GM10266 (cell line): ENCODE results near the gene RNF44.

ENCODE experiments used
- DNase-seq: peaks from one replicate; pipeline ENCODE4 v3.0.0; 2012; ENCODE audit errors: extremely low spot score
- TF ChIP-seq, protein P1 (sequence below): IDR thresholded peaks from 2 replicates; pipeline ENCODE4 v1.5.1; 2012; ENCODE audit warnings: mild to moderate bottlenecking, low read depth; ENCODE audit not compliant: control insufficient read depth, insufficient read depth; ENCODE audit errors: missing control alignments

The RNF44 gene

DNA sequence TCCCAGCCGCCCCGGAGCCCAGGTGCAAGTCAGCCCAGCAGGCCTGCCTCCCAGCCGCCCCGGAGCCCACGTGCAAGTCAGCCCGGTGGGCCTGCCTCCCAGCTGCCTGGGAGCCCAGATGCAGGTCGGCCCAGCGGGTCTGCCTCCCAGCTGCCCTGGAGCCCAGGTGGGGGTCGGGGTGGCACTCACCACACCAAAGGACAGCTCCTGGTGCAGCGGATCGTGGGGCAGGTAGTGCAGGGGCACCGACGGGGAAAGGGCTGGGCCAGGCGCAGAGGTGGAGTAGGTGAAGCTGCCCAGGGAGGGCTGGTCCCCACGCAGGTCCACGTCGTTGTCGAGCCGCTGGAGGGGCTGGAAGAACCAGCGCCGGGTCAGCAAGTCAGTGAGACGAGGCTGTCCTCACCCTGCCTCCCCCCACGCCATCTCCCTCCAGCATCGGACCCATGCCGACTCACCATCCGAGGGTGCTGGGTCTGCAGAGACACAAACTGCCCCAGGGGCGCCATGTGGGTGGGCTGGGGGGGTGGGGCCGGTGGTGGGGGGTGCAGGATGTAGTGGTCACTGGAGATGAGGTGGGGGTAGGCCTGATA, 6.7 kb downstream of the RNF44 start:
- TF ChIP-seq, protein P1, sequence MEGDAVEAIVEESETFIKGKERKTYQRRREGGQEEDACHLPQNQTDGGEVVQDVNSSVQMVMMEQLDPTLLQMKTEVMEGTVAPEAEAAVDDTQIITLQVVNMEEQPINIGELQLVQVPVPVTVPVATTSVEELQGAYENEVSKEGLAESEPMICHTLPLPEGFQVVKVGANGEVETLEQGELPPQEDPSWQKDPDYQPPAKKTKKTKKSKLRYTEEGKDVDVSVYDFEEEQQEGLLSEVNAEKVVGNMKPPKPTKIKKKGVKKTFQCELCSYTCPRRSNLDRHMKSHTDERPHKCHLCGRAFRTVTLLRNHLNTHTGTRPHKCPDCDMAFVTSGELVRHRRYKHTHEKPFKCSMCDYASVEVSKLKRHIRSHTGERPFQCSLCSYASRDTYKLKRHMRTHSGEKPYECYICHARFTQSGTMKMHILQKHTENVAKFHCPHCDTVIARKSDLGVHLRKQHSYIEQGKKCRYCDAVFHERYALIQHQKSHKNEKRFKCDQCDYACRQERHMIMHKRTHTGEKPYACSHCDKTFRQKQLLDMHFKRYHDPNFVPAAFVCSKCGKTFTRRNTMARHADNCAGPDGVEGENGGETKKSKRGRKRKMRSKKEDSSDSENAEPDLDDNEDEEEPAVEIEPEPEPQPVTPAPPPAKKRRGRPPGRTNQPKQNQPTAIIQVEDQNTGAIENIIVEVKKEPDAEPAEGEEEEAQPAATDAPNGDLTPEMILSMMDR, result no peak
- no peak for DNase-seq

- TF ChIP-seq, protein P1, result no peak
- DNase-seq, result peak; percentile 52
These were observed 7.5 kb downstream of the RNF44 start for GRCh38 chr5:176529741-176530141.

DNA sequence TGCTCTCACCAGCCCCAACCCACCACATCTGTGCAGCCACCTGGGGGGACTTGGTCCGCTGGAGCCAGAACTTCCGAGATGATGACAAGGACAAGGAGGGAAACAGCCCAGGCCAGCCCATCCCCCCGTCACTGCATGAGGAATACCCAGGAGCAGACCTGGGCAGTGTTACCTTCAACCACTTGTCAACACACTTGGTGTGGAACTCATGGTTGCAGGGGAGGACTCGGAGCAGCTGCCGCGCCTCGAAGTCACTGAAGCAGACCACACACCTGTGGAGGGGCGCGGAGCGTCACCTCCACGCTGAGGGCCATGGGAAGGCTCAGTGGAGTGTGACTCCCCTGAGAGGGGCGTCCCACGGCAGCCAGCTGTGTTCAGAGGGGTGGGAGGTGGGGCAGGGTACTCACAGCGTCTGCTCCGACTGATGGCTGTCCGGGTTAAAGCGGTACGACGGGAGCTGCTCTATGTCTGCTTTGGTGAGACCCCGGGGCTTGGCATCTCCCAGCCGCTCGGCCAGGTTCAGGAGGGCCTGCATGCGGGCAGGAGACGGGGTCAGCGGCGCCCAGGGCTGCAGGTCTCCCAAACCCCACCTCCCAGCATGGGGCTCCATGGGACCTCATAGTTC, 8.0 kb downstream of the RNF44 start:
- peak; percentile 42 for DNase-seq

GRCh38 chr5:176528761-176529115, 8.5 kb downstream of the RNF44 start:
- DNase-seq, result peak; percentile 42
- TF ChIP-seq, protein P1, result no peak

More for the DNA sequence above, 8.0 kb downstream of the RNF44 start:
- TF ChIP-seq, protein P1, result no peak

GRCh38 chr5:176528301-176528700, 8.9 kb downstream of the RNF44 start:
- TF ChIP-seq, protein P1, result no peak
- DNase-seq, result peak; percentile 22

DNA sequence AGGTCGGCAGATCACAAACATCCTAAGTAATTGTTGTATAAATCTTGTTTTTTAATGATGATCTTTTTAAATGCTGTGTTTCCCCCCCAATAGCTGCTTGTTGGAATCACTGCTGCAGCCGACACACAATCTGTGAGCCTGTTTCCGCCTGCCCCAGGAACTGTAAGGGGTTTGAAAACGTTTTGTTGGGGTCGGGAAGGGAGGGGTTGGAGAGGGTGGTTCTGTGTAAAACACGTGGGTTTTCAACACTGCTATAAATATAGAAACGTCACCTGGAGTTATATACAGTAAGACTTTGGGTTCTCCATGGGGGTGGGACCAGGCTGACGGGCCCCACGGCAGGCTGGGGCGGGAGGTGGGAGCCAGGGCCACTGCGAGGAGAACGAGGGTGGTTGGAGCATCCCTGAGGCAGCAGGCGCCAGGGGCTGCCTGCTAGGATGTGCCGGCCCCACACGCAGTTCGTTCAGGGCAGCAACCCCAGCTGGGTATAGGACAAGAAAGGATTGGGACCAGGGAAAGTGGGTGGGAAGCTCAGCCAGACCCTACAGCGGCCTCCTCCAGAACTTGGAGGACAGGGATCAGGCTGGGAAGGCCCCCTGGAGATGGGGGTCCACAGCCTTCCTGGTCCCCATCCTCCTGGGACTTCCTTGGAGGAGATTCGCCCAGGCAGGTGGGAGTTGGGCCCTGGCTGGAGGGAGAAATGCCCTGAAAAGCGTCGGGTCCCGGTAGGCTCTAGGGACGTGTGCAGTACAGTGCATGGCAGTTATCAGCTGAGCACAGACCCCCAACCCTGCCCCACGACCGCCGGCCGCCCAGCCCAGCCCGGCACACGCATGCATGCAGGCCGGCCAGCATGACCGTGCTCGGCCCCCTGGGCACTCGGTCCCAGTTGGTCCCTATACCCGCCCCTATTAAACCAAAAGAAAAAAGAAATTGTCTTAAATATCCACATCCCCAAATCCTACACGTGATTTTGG, 9.7 kb downstream of the RNF44 start:
- no peak for DNase-seq
- TF ChIP-seq, protein P1, result no peak
